GM19468 (cell line): ENCODE data around the gene FBXW7.
"Not testable (repeated sequence)": the region's sequence is repeated elsewhere in the genome, so short reads cannot be mapped to it uniquely, and the experiment has no call there.

Experiments
- ATAC-seq: cut with Tn5 transposase; IDR thresholded peaks from one replicate; pipeline ENCODE4 v1.9.1; 2021; ENCODE audit warnings: mild to moderate bottlenecking, moderate library complexity, moderate number of reproducible peaks; ENCODE audit not compliant: unreplicated experiment; ENCODE audit errors: extremely low read depth

Gene FBXW7

GRCh38 chr4:152554742-152555141 lies 18.9 kb upstream of the FBXW7 start:
- no peak for ATAC-seq

- ATAC-seq: peak; percentile 27
These were observed 14.8 kb upstream of the FBXW7 start for GRCh38 chr4:152550687-152551086.

GRCh38 chr4:152545088-152545487 lies 9.2 kb upstream of the FBXW7 start:
- no peak for ATAC-seq

GRCh38 chr4:152544533-152544932 lies 8.6 kb upstream of the FBXW7 start:
- ATAC-seq: not testable (repeated sequence)

GRCh38 chr4:152540941-152541340 lies 5.0 kb upstream of the FBXW7 start:
- ATAC-seq: no peak

GRCh38 chr4:152540293-152540674 lies 4.4 kb upstream of the FBXW7 start:
- ATAC-seq: no peak

- ATAC-seq: no peak
These were observed 3.8 kb upstream of the FBXW7 start for GRCh38 chr4:152539556-152540292.

GRCh38 chr4:152537881-152538280 lies 2.0 kb upstream of the FBXW7 start:
- no peak for ATAC-seq

- ATAC-seq: no peak
These were observed 772 bp upstream of the FBXW7 start for GRCh38 chr4:152536545-152537182.

- no peak for ATAC-seq
These were observed 461 bp downstream of the FBXW7 start for GRCh38 chr4:152535360-152535902.

GRCh38 chr4:152534541-152535359 lies 1.1 kb downstream of the FBXW7 start:
- ATAC-seq: no peak

- ATAC-seq: no peak
These were observed 4.4 kb downstream of the FBXW7 start for GRCh38 chr4:152531479-152531878.

GRCh38 chr4:152530600-152530999 lies 5.3 kb downstream of the FBXW7 start:
- ATAC-seq: no peak

GRCh38 chr4:152529880-152530279 lies 6.0 kb downstream of the FBXW7 start:
- no peak for ATAC-seq

GRCh38 chr4:152528060-152528459 lies 7.8 kb downstream of the FBXW7 start:
- no peak for ATAC-seq

- ATAC-seq: no peak
These were observed 10.0 kb downstream of the FBXW7 start for GRCh38 chr4:152525878-152526277.

- no peak for ATAC-seq
These were observed 11.5 kb downstream of the FBXW7 start for GRCh38 chr4:152524427-152524826.

GRCh38 chr4:152523731-152524130 lies 12.2 kb downstream of the FBXW7 start:
- ATAC-seq: no peak

GRCh38 chr4:152522754-152523153 lies 13.1 kb downstream of the FBXW7 start:
- no peak for ATAC-seq

GRCh38 chr4:152522245-152522644 lies 13.6 kb downstream of the FBXW7 start:
- ATAC-seq: no peak

- ATAC-seq: no peak
These were observed 19.7 kb downstream of the FBXW7 start for GRCh38 chr4:152516156-152516555.
